Caki2 (cell line): ENCODE data around the gene ESR1. TPM values are rescaled to one million over a fixed set of nuclear protein-coding genes. Genes with fewer than 3 reads are reported as not detected.

ENCODE experiments used
- DNase-seq: peaks from one replicate; pipeline ENCODE4 v3.0.0-alpha.2; 2015; ENCODE audit warnings: low read depth
- in situ Hi-C: cut with HindIII; loops from 2 replicates; pipeline ENCODE4 v1.10.0; 2016; ENCODE audit warnings: low sequenced_read_pairs, low pct_unique_long_range_greater_than_20kb, mixed read lengths
- total RNA-seq: library from RNA; depleted of rRNA; stranded (reverse); fragments of >200 nt; shearing (Covaris generic); gene quantifications from 2 replicates; pipeline ENCODE4 v1.2.3, GENCODE V29; 2014; ENCODE audit warnings: low replicate concordance

The ESR1 gene
- total RNA-seq, 1 experiment from 2014 or later = not detected

- no peak for DNase-seq
- in situ Hi-C loops = no loop called here
Measured at GRCh38 chr6:152167641-152168603, 360.4 kb downstream of the ESR1 start.

- in situ Hi-C loops = no loop called here
- no peak for DNase-seq
Measured at GRCh38 chr6:152170313-152170701, 362.8 kb downstream of the ESR1 start.

- peak; percentile 38 for DNase-seq
- in situ Hi-C loops = no loop called here
Measured at GRCh38 chr6:152170702-152171667, 363.5 kb downstream of the ESR1 start.

- no peak for DNase-seq
- in situ Hi-C loops = no loop called here
Measured at GRCh38 chr6:152173321-152173720, 365.8 kb downstream of the ESR1 start.

GRCh38 chr6:152173957-152174356 is 366.5 kb downstream of the ESR1 start:
- in situ Hi-C loops = no loop called here
- DNase-seq = no peak

- in situ Hi-C loops = no loop called here
- no peak for DNase-seq
Measured at GRCh38 chr6:152176268-152176667, 368.8 kb downstream of the ESR1 start.
